Fibroblast of upper back skin (primary cell): ENCODE results near the gene CNR1.

ENCODE experiments used
- DNase-seq: peaks from one replicate; pipeline ENCODE4 v3.0.0-alpha.2; 2013

Gene CNR1

DNA sequence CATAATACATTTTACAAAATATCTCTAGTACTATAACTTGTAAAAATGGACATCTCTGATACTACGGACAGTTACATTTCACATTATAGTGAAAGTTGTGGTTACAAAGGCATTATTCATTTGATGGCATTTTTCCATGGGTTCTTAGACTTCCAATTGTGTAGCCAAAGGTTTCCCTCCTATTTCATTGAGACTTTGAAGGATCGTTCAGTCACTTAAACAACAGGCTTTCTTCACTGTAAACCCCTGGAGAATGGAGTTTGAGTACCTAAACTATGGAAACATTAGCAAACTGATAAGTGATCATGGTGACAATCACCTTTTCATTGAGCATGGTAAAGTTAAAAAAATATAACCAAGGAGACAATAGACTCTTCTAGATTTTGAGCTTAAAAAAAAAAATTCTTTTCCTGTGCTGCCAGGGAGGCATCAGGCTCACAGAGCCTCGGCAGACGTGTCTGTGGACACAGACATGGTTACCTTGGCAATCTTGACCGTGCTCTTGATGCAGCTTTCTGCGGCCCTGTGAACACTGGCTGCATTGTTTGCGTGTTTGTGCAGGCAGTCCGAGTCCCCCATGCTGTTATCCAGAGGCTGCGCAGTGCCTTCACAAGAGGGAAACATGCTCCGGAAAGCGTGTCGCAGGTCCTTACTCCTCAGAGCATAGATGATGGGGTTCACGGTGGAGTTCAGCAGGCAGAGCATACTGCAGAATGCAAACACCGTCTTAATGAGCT lies 22.6 kb downstream of the CNR1 start:
- no peak for DNase-seq

DNA sequence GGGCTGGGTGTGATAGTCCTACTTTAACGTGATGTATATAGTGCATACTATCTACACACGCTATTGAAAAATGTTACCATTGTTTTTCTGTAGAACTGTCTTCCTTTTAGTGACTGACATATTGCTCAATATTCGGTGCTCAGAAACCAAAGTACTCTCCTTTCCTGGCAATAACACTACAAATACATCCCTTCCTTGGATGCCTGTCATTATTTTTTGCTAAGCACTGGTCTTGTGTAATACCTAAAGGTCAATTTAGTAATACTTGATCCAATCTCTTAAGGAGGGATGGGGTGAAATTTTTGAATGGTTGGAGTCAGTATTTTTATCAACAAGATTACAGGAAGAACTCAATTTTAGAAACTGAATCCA lies 23.9 kb downstream of the CNR1 start:
- DNase-seq, result no peak

DNA sequence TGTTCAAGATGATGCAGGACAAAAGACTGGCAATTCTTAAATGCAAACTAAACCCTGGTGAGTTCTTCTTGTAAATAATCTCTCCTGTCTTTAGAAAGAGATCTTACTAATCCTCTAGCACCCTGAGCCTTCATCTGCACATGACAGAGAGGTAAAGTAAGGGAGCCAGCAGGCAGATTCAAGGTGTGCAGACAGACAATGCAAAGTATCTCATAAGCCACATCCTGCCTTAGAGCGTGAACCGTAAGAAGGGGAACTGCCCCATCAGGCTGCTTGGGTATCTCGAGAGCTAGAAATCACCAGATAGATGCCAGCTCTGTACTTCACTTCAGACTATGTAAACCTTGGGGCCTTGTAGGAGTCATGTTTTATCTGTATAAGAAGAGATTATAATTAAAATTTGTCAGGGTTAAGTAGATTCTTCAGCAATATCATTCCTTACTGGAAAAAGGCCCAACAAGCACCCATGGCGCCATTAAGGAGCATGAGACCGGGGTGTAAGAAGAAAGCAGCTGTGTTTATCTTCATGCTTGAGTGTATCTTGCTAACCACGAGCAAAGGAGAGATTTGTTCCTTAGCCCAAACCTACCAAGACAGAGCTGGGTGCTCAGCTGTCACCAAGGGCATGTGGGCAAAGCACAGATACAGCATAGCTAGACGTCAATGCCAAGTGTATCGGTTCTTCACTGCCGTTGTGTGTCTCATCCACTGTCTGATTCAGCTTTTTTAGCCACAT lies 24.4 kb downstream of the CNR1 start:
- DNase-seq, result no peak

DNA sequence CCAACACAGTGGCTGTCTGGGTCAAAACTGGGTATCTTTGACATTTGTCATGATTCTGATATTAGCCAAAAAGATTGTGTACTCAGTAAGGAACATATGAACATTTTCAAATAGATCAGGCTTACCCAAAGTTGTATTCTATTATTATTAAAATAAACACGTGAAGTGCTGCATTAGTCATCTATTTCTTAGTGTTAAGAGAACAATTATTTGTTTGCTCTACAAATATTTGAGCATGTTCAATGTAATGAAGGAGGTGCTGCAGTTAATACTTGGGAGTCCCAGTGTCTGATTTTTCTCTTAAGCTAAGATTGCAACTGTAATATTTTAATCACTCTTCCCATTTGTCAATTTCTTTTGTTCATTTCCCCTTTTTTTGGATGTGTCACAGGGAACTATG lies 28.2 kb downstream of the CNR1 start:
- DNase-seq, result no peak

DNA sequence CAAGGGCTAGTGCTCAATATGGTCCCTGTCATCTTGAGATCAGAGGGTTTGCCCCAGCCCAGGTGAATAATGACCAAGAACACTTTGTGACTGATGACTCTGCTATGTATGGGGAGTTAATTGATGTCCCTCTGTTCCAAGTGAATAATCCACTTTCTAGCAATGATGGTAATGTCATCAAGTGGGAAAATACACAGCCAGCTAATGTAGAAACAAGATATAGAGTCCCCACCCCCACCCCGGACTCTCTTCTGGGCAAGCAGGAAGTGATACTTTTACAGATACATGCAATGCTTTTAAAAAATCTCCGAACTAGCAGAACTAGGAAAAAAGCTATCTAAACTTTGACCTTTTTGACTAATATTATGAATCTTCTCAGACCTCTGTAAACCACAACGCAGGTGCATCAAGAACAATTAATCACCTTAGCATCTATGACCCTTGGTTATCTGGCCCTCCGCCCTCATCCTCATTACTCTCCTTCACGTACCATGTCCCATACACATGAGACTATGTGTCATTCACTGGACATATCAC lies 30.5 kb downstream of the CNR1 start:
- DNase-seq, result no peak

DNA sequence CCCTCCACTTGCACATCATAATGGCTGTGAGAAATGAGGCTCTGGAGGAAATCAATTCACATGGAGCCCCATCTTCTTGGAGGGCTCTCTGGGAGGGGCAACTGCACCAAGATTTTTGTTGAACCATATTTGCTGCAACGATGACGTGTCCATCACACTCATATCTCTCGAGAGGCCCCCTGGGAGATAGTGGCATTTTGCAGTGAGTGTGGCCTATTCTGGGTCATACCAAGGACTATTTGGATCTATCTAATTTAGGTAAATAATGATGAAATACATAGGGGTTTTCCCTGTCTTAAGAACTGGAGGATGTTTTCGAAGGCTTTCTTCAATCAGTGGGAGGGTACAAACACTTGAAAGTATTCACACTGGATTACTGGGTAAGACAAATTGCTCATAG lies 31.6 kb downstream of the CNR1 start:
- DNase-seq, result no peak

DNA sequence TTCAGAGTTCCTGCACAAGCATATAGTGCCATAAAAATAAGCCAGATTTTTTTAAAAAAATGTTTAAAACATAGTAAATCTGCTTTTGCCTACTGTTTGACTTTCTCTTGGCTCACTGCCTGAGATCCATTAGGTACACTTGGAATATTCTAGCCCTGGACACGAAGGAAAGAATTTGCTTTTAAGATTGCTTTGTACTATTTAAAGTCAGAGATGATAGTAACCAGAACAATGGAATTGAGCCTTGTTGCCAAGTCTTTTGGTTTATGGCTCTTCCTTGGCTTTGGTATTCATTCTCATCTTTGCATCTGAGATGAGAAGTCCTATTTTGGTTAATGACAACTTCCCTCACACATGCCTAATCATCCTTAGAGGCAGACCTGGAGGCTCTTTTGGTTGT lies 32.4 kb downstream of the CNR1 start:
- DNase-seq, result no peak

DNA sequence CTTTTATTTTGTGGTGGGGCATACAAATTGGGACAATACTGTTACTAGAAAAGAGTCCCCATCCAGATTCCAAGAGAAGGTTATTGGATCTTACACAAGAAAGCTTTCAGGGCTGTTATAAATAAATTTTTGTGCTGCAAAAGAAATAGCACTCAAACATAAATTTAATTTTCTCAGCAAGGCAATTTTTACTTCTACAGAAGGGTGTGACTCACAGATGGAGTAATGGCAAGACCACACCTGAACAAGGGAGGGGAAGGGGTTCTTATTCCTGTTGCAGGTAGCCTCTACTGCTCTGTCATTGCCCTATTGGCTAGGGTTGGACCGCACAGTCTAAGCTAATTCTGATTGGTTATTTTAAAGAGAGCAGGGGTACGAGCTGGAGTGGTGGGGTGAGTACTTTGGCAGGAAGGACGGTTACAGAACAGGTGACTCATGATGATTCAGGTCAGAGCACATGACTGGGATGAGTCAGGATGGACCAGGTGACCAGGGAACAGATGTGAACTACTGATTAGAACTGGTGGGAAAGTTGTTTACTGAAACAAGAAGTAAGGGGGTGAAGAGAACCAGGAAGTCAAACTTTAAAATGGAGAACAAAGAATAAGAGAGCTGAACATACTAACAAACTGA lies 41.1 kb downstream of the CNR1 start:
- DNase-seq, result no peak

DNA sequence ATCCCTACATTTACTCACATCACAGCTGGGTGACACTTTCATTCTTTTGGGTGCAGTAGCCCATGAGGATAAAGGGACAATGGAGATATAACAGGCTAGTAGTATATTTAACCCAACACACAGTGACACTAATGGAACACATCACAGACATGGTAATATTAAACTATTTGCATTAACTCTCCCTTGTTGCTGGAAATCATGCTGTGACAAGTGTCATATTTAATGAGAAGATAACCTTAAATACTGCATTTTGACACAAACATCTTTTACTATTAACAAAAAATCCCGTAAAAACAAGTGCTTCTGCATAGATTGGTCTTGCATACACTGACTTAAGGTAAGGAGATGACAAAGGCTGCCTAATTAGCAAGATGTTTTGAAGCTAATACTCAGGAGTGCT lies 45.5 kb downstream of the CNR1 start:
- DNase-seq, result no peak

DNA sequence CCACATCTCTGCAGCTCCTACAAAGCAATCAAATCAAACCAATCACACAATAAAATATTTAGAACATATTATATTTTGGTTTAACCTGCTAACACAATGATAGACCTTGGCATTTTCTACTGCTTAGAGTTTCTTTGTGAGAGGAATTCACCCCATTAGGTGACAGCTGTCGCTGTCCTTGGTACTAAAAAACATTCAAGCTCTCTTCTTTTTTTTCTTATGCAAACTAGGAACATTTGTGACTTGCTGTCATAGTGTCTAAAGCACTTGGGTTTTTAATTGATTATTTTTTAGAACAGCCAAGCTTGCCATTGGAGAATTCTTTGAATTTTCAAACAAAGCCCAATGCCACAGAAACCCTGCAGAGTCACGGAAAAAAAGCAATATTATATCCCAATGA lies 46.4 kb downstream of the CNR1 start:
- DNase-seq, result no peak

DNA sequence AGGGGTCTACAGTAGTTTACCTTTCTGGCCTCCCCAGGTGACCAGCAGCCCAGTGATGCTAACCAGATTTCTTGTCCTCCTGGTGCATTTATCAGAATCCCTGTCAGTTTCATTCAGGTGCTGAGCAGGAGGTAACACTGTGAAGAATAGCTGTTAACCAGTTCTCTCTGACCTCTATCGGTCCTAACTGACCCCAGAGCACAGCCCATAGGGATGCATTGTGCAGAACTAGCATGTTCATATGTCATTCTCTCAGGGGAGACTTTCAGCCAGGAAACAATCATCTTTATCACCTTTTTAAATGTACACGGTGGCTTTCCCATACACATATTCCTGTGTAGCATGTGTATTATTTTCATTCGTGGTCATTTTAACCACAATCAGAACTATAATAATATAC lies 49.9 kb downstream of the CNR1 start:
- DNase-seq, result no peak

DNA sequence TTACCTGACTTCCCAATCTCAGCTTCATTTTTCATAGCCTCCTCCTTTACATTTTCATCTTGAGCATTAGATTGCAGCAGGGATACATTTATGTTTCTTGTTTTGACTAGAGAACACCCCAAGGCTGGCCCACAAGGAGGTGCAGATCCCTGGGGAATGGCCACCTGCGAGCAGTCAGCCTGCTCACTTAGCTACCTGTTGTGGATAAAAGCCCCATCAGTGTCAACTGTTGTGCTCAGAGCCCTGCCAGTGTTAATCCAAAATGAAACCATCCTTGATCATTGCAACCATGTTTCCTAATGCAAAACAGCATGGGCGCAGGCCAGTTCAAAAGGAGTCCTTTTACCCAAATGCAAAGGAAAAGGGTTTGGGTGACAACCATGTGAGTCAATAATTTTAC lies 50.8 kb downstream of the CNR1 start:
- DNase-seq, result no peak

DNA sequence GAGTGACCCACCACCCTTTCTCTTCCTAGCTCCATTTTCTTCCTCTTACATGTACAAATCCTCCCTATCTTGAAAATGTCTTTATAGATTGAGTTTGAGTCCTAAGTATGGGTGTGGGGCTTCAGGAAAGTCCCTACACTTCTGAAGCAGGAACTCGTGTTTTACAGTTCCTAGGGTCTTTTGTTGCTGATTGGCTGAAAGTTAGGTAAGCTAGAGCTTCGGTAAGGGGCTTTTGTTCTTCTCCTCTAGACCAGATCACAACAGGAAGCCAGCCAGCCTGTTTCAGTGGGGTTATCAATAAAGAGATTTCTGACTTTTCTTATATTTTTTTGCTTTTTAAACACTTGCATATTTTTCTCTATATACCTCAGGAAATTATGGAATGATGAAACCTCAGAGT lies 51.3 kb downstream of the CNR1 start:
- DNase-seq, result no peak

DNA sequence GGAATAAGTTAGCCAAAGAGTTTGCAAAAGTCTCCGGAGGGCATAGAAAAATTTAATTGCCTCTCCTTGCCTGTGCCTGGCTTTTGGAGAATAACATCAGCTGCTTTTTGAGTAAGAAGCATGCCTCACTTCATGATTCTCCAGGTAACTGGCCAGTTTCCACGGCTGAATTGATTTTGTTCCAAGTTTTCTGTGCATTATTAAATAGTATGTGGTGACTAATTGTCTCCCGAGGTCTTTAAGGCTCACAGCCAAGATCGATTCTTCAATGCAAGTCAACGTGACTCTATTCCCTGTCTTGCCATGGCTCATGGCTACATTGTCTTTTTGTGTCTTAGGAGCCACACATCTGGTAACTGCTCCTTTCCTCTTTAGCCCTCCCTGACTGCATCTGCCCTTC lies 54.2 kb downstream of the CNR1 start:
- DNase-seq, result no peak

DNA sequence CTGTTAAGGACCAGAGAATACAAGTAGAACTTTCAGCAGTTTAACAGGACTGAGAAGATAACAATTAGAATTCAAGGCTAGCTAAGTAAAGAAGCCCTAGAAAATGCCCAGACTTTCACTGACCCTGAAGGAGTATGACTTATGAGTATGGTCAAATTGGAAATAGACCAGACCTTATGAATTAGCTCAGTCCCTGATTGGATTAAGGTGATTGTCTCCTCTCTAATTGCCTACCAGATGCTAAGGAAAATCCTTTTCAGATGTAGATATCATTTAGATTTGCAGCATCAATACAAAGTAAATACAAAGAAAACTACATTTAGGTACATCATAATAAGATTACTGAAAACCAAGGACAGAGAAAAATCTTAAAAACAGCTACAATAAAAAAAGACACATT lies 58.9 kb downstream of the CNR1 start:
- DNase-seq, result no peak

DNA sequence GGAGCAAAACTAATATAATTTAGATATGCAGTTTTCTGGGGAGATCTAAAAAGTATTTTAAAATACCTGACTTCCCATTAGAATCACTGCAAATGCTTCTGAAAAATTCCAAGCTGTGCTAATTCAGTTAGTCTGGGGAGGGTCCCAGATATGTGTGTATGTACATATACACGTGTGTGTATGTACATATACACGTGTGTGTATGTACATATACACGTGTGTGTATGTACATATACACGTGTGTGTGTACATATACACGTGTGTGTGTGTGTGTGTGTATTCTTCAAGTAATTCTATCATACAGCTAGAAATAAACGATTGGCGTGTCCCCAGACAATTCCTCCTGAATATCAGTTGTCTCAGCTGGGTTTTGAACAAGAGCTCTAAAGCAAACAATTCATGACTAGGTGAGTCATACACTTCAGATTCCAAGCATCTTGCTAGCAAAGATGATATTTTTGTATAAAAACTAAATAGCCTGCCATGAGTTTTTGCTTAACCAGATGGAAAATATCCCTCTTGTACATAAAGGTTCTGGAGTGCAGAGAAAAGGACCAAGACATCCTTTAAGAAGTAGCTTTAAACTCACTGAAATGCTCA lies 60.3 kb downstream of the CNR1 start:
- no peak for DNase-seq
